Brain pericyte (primary cell): ENCODE data around the gene PDZD2.
"Not testable (repeated sequence)": the region's sequence is repeated elsewhere in the genome, so short reads cannot be mapped to it uniquely, and the experiment has no call there.

Experiments used
- DNase-seq: peaks from one replicate; pipeline ENCODE4 v3.0.0-alpha.2; 2012; ENCODE audit warnings: low read depth, low spot score

PDZD2 gene

GRCh38 chr5:31688515-31689092, 49.7 kb downstream of the PDZD2 start:
- no peak for DNase-seq

- not testable (repeated sequence) for DNase-seq
Observed at GRCh38 chr5:31691408-31691807, 52.5 kb downstream of the PDZD2 start.

GRCh38 chr5:31692561-31693221, 53.8 kb downstream of the PDZD2 start:
- DNase-seq = no peak

GRCh38 chr5:31698673-31699072, 59.7 kb downstream of the PDZD2 start:
- no peak for DNase-seq

- DNase-seq = no peak
Observed at GRCh38 chr5:31701642-31702299, 62.8 kb downstream of the PDZD2 start.

- DNase-seq = no peak
Observed at GRCh38 chr5:31702712-31703111, 63.8 kb downstream of the PDZD2 start.

GRCh38 chr5:31703757-31704156, 64.8 kb downstream of the PDZD2 start:
- no peak for DNase-seq

- DNase-seq = no peak
Observed at GRCh38 chr5:31706186-31706585, 67.3 kb downstream of the PDZD2 start.

GRCh38 chr5:31707329-31707728, 68.4 kb downstream of the PDZD2 start:
- DNase-seq = no peak

GRCh38 chr5:31708089-31708488, 69.2 kb downstream of the PDZD2 start:
- DNase-seq = no peak

- no peak for DNase-seq
Observed at GRCh38 chr5:31711363-31711762, 72.4 kb downstream of the PDZD2 start.

GRCh38 chr5:31711935-31712592, 73.1 kb downstream of the PDZD2 start:
- no peak for DNase-seq

GRCh38 chr5:31717561-31717960, 78.6 kb downstream of the PDZD2 start:
- DNase-seq = no peak

GRCh38 chr5:31720004-31720403, 81.1 kb downstream of the PDZD2 start:
- no peak for DNase-seq

GRCh38 chr5:31720811-31721345, 81.9 kb downstream of the PDZD2 start:
- no peak for DNase-seq

GRCh38 chr5:31722111-31722510, 83.2 kb downstream of the PDZD2 start:
- DNase-seq = no peak

GRCh38 chr5:31725996-31726395, 87.1 kb downstream of the PDZD2 start:
- no peak for DNase-seq

GRCh38 chr5:31726952-31727351, 88.0 kb downstream of the PDZD2 start:
- DNase-seq = no peak

- DNase-seq = no peak
Observed at GRCh38 chr5:31728039-31728438, 89.1 kb downstream of the PDZD2 start.

GRCh38 chr5:31728806-31729205, 89.9 kb downstream of the PDZD2 start:
- DNase-seq = not testable (repeated sequence)

- DNase-seq = no peak
Observed at GRCh38 chr5:31730139-31730538, 91.2 kb downstream of the PDZD2 start.

GRCh38 chr5:31731016-31731415, 92.1 kb downstream of the PDZD2 start:
- DNase-seq = no peak
